ENCODE measurements around the gene KAT14.
"Not testable (repeated sequence)": the region's sequence is repeated elsewhere in the genome, so short reads cannot be mapped to it uniquely, and the experiment has no call there.

Gene KAT14

DNA sequence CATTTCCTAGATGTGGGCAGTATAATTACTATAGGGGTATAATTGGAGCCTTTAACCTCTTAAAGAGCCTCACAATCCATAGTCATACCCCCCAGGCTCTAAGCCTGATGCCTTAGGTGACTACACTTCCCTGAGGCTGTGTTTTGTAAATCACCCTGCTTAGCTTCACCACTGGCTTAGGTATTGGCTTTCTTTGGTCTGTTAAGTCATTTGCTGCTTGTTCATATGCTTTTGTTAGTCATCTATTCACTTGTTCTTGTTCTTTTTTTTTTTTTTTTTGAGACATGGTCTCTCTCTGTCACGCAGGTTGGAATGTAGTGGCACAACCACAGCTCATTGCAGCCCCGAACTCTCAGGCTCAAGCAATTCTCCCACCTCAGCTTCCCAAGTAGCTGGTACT is 26.7 kb downstream of the KAT14 start:
- peak; percentile 12 for DNase-seq (ENCODE audit: low read depth)

GRCh38 chr20:18165553-18165952 is 27.9 kb downstream of the KAT14 start:
- DNase-seq (ENCODE audit: low read depth), result no peak

- no peak for DNase-seq (ENCODE audit: low read depth)
Observed at GRCh38 chr20:18166241-18166881, 28.7 kb downstream of the KAT14 start.

- DNase-seq (ENCODE audit: low read depth), result no peak
Observed at GRCh38 chr20:18166950-18167349, 29.3 kb downstream of the KAT14 start.

DNA sequence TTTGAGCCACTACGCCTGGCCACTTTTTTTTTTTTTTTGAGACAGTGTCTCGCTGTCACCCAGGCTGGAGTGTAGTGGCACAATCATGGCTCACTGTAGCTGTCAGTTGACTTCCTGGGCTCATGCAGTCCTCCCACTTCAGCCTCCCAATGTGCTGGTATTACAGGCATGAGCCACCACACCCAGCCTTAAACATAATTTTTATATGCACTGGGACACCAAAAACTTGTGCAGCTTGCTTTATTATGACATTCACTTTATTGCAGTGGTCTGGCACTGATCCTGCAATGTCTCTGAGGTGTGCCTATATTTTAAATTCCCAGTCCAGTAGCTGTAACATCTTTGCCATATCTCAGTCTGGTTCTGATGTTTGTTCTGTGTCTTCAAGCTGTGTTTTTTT is 34.7 kb downstream of the KAT14 start:
- no peak for DNase-seq (ENCODE audit: low read depth)

DNA sequence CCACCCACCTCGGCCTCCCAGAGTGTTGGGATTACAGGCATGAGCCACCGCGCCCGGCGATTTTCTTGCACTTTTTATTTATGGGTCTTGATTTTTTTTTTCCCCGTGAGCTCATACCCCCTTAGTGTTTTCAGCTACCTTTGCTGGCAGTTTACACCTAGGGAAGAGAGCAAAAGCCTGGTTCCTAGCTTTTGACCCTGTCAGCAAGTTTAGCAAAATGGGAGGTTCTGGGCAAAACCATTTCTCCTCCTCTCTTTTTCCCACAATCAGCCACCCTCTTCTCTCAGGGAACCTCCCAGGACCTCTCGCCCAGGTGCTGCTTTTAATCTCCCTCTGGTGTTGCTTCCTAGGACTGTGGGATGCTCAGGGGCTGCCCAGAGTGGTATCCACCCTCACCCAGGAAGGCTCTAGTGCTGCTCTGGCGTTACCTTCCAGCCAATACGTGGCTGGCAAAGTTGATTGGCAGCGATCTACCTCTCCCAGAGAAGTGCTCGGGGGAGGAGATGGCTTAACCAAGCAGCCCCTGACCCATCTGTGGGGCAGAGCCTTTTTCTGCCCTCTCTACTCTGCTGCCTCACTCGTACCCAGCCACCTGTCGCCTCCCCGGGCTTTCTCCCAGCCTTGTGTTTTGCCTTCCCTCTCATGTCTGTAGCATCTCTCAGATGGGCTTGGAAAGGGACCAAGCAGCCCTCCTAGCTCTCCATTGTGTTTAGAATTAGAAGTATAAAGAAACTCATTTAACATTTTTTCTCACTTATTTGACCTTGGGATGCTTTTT is 37.4 kb downstream of the KAT14 start:
- no peak for DNase-seq (ENCODE audit: low read depth)

GRCh38 chr20:18176318-18176785 is 38.7 kb downstream of the KAT14 start:
- no peak for DNase-seq (ENCODE audit: low read depth)

DNA sequence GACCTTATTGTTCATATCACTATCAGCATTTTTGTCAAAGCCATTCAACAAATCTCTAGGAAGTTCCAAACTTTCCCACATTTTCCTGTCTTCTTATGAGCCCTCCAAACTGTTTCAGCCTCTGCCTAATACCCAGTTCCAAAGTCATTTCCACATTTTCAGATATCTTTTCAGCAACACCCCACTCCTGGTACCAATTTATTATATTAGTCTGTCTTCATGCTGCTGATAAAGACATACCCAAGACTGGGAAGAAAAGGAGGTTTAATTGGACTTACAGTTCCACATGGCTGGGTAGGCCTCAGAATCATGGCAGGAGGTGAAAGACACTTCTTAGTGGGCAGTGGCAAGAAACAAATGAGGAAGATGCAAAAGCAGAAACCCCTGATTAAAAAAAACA is 42.7 kb downstream of the KAT14 start:
- DNase-seq (ENCODE audit: low read depth), result not testable (repeated sequence)

GRCh38 chr20:18180815-18181214 is 43.2 kb downstream of the KAT14 start:
- no peak for DNase-seq (ENCODE audit: low read depth)

DNA sequence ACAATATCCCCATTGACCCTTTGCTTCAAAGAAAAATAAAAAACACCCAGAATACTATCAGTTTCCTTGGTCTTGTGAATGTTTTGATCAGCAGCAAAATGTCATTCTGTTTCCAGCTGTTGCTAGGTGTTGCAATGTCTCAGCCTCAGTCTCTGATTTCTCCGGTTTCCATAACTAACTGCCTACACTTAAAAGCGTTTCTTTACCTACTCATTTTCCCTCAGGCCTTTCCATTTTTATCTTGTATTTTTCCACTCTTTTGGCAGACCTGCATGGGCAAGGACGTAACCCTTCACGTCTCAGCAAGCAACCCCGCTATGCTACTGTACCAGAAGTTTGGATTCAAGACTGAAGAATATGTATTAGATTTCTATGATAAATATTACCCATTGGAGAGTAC is 49.4 kb downstream of the KAT14 start:
- no peak for DNase-seq (ENCODE audit: low read depth)

DNA sequence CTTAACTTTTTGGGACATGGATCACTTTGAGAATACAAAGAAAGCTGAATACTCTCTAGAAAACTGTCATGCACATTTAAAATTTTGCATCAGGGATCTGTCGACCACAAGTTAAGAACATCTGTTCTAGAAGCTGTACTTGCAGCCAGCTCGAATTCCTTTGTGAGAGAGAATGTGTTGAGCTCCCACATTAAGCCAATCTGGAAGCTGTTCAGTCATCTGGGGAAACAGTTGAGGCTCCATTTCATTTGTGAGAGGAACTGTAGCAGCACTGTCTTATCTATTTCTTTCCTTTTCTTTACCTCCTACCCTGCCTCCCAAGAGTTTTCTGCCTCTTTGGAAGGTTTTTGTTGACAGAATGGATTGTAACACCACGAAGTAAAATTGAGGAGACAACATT is 50.8 kb downstream of the KAT14 start:
- no peak for DNase-seq (ENCODE audit: low read depth)

- peak; percentile 24 for DNase-seq (ENCODE audit: low read depth)
Observed at GRCh38 chr20:18190338-18191233, 52.9 kb downstream of the KAT14 start.

- DNase-seq (ENCODE audit: low read depth), result no peak
Observed at GRCh38 chr20:18191306-18191705, 53.6 kb downstream of the KAT14 start.

- DNase-seq (ENCODE audit: low read depth), result not testable (repeated sequence)
Observed at GRCh38 chr20:18194461-18194860, 56.8 kb downstream of the KAT14 start.

DNA sequence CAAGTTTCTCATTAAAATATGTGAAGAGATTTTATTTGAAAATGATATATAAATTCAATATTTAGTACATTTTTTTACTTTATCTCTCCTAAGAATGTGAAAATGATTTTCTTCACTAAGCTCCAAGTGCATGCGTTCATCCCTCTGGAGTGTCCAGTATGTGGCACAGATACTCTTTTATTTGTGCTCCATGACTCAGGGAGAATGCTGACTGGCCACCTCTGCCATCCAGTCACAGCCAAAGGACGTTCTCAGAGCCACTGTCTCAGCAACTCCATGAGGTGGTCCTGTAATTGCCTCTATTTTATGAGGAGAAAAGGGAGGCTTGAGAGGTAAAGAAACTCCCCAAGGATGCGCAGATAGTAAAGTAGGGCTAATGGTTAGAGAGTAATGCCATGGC is 58.3 kb downstream of the KAT14 start:
- DNase-seq (ENCODE audit: low read depth), result no peak

DNA sequence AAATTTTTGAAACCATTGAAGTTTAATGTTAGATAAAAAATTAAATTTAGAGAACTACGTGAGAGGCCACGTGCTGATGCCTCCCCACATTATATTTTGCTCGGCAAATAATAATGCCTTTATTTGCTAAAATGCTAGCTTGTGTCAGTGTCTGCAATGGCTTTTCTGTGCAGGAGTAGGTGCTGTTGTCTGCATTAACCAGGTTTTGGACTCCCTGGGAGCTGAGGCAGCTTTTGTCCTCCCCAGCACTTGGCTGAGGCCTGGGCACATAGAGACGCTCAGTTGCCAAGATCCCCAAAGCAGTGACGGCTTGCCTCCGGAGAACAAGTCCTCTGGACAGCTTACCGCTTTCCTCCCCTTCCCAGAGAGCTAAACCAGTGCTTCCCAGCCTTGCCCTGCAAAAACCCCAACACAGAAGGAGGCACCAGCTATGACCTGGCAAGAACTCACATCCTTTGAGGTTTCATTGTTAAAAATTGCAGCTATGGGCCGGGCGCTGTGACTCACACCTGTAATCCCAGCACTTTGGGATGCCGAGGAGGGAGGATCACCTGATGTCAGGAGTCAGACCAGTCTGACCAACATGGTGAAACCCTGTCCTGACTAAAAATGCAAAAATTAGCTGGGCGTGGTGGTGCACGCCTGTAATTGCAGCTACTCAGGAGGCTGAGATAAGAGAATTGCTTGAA is 59.9 kb downstream of the KAT14 start:
- DNase-seq (ENCODE audit: low read depth), result no peak

DNA sequence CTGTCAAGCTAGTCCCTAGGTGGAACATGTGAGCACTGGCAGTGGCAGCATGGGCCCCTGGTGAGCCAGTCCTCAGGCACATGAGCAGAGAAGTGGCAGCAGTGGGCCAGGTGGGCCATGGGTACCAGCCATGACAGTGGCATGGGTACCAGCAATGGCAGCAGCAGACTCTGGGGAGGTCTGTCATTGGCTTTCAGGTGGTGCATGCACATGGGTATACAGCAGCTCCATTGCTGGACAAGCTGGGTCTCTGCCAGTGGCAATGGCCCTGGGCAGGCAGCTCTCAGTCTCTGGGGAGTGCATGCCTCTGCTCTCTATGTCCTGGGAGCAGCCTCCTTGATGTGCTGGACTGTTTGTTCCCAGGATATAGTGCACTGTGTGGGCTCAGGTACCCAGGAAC is 65.3 kb downstream of the KAT14 start:
- DNase-seq (ENCODE audit: low read depth), result no peak

DNA sequence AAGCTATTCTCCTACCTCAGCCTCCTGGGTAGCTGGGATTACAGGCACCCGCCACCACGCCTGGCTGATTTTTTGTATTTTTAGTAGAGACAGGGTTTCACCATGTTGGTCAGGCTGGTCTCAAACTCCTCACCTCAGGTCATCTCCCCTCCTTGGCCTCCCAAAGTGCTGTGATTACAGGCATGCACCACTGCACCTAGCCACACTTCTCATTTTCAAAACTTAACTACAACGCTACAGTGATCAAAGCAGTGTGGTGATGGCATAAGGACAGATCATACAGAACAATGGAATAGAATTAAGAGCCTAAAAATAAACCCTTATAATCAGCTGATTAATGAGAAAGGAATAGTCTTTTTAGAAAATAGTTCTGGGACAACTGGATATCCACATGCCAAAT is 66.0 kb downstream of the KAT14 start:
- not testable (repeated sequence) for DNase-seq (ENCODE audit: low read depth)

DNA sequence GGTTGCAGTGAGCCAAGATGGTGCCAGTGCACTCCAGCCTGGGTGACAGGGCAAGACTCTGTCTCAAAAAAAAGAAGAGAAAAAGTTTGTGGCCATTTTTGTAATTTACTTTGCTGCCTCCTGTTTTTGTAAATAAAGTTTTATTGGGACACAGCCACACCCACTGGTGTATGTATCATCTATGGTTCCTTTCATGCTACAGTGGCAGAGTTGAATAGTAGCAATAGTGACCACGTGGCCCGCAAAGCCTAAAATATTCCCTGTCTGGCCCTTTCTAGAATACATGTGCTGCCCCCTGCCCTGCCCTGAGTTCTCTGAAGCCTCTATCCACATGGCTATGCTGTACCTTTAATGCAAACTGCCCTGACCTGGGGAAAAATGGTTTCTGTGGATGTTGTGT is 75.3 kb downstream of the KAT14 start:
- DNase-seq (ENCODE audit: low read depth), result no peak

GRCh38 chr20:18215566-18215965 is 77.9 kb downstream of the KAT14 start:
- no peak for DNase-seq (ENCODE audit: low read depth)

DNA sequence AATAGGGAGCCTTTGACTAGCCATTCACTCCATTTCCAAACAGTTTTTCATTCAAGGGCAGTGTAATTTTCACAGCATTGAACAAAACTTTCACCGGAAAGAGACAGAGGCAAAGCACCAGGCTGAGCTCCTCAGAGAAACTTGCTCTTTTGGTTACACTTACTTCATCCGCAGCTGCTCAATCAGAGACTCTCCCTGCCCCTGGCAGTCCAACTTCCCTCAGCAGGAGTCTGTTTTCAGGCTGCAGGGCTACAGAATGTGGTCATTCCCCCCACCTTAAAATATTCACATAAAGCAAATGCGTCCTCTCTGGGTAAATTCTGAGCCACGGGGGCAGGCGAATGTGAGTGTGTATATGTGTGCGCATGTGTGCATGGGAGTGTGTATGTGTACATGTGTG is 80.6 kb downstream of the KAT14 start:
- no peak for DNase-seq (ENCODE audit: low read depth)

DNA sequence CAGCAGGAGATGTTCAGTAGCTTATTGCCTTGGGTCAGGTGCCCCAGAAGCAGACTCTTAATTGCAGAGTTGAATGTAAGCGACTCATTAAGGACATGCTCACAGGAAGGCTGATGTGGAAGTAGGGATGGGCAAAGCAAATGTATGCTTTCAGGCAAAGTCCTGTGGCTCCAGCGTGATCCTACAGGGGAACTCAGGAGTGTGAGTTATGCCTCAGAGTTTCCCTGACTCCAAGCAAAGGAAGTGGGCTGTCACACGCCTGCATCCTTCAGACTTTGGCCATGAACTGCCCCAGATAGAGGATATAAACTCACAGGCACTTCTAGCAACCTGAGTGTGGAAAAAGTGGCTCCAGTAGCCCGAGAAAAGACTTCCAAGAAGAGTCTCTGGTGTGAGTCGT is 85.7 kb downstream of the KAT14 start:
- peak; percentile 2 for DNase-seq (ENCODE audit: low read depth)

Data from EH (cell line).